ENCODE results near the gene IQCC.

GRCh38 chr1:32239337-32239736 lies 33.9 kb downstream of the IQCC start:
- TF ChIP-seq POLR2A (IDR thresholded peaks at IDR 0.05; ENCODE audit: low read depth, low read length) (no peak), POLR2AphosphoS5 (IDR thresholded peaks at IDR 0.05; ENCODE audit: low read depth, low read length) (no peak), TAF1 (IDR thresholded peaks at IDR 0.05; ENCODE audit: low read depth, low read length) (no peak)
